H1 (cell line): ENCODE data around the gene LHPP. TPM values are rescaled to one million over a fixed set of nuclear protein-coding genes. Genes with fewer than 3 reads are reported as not detected.
A peak's percentile ranks its signal among the peaks of the same experiment; 100 is the strongest.

Source experiments
- CTCF ChIA-PET: fragments of 300-600 bp; sonication (Branson Sonifier 250); formaldehyde crosslinking; loops from one replicate; lab custom pipeline; 2021; ENCODE audit not compliant: partially characterized antibody; lab: Charles Lee
- POLR2A ChIA-PET: fragments of 300-600 bp; sonication (Branson Sonifier 250); formaldehyde crosslinking; loops from one replicate; lab custom pipeline; 2021; ENCODE audit warnings: inconsistent platforms; ENCODE audit not compliant: partially characterized antibody; lab: Charles Lee
- DNase-seq, 2 experiments: peaks; one replicate each; pipeline versions ENCODE4 v3.0.0 to v3.0.0-alpha.2; 2010 to 2022; ENCODE audit warnings: low spot score in 2 of 2, low read depth in 1 of 2, mixed read lengths in 1 of 2
- FAIRE-seq: peaks from 2 replicates; lab custom pipeline; 2011; peaks lifted over from hg19 to GRCh38; lab: Jason Lieb, UNC
- H2AFZ ChIP-seq: 2 replicates; pipeline ENCODE4 v1.8.1; 2012; ENCODE audit warnings: low read length, inconsistent platforms
- H2AK5ac ChIP-seq: 2 replicates; pipeline ENCODE4 v1.6.1; 2013; ENCODE audit warnings: low read depth, low read length
- H2BK120ac ChIP-seq: replicated peaks from 2 replicates; pipeline ENCODE3; 2013; ENCODE audit warnings: low read depth, low read length, inconsistent platforms
- H2BK12ac ChIP-seq: 2 replicates; pipeline ENCODE4 v1.6.1; 2013; ENCODE audit warnings: low read depth, low read length
- H2BK15ac ChIP-seq: 2 replicates; pipeline ENCODE4 v1.6.1; 2013; ENCODE audit warnings: low read length
- H2BK20ac ChIP-seq: 2 replicates; pipeline ENCODE4 v1.6.1; 2013; ENCODE audit warnings: low read length
- H2BK5ac ChIP-seq: 2 replicates; pipeline ENCODE4 v1.6.1; 2013; ENCODE audit warnings: low read depth, low read length
- H3K14ac ChIP-seq: 2 replicates; pipeline ENCODE4 v1.6.1; 2013; ENCODE audit warnings: inconsistent platforms; ENCODE audit not compliant: insufficient read length
- H3K18ac ChIP-seq: 2 replicates; pipeline ENCODE4 v1.6.1; 2013; ENCODE audit warnings: low read length; ENCODE audit errors: extremely low read depth
- H3K23ac ChIP-seq: 2 replicates; pipeline ENCODE4 v1.6.1; 2013; ENCODE audit warnings: inconsistent platforms; ENCODE audit not compliant: insufficient read length
- H3K23me2 ChIP-seq: 2 replicates; pipeline ENCODE4 v1.6.1; 2013; ENCODE audit warnings: low read depth, low read length
- H3K27ac ChIP-seq: 2 replicates; pipeline ENCODE4 v1.6.1; 2011; ENCODE audit warnings: low read depth, low read length, inconsistent platforms
- H3K27me3 ChIP-seq, 4 experiments: replicated peaks in 1 of 4; 1 replicate in 1 of 4; 2 replicates in 3 of 4; pipeline versions ENCODE4 v1.6.1 to v1.8.1; 2011 to 2013; ENCODE audit warnings: low read length in 3 of 4, mild to moderate bottlenecking in 3 of 4, inconsistent platforms in 2 of 4, mixed read lengths in 2 of 4, moderate library complexity in 1 of 4; ENCODE audit not compliant: control insufficient read depth in 3 of 4, insufficient read depth in 3 of 4; ENCODE audit errors: extremely low read depth in 1 of 4
- H3K36me3 ChIP-seq, 4 experiments: 2 replicates each; pipeline versions ENCODE4 v1.6.1 to v1.8.1; 2011 to 2013; ENCODE audit warnings: mild to moderate bottlenecking in 4 of 4, low read length in 3 of 4, moderate library complexity in 2 of 4, control low read depth in 1 of 4, inconsistent platforms in 1 of 4; ENCODE audit not compliant: insufficient read depth in 4 of 4, control insufficient read depth in 2 of 4
- H3K4ac ChIP-seq: replicated peaks from 2 replicates; pipeline ENCODE3; 2013; ENCODE audit warnings: low read length, low read depth, mixed read lengths, inconsistent platforms; ENCODE audit not compliant: insufficient read length
- H3K4me1 ChIP-seq, 4 experiments: replicated peaks in 1 of 4; 1 replicate in 1 of 4; 2 replicates in 3 of 4; pipeline versions ENCODE4 v1.6.1 to v1.8.1; 2011 to 2013; ENCODE audit warnings: low read length in 3 of 4, inconsistent platforms in 2 of 4, mixed read lengths in 1 of 4; ENCODE audit not compliant: insufficient read depth in 4 of 4, control insufficient read depth in 3 of 4
- H3K4me2 ChIP-seq, 2 experiments: 2 replicates each; pipeline versions ENCODE4 v1.6.1 to v1.8.1; 2011 to 2013; ENCODE audit warnings: low read depth in 2 of 2, low read length in 2 of 2, control low read depth in 1 of 2, inconsistent platforms in 1 of 2, mild to moderate bottlenecking in 1 of 2; ENCODE audit not compliant: insufficient read depth in 1 of 2
- H3K4me3 ChIP-seq, 4 experiments: fragments of 200-600, 300-600 bp in 1 of 4; sonication (generic), shearing (Covaris generic), sonication (Bioruptor Twin) in 1 of 4; 2 replicates each; pipeline versions ENCODE4 v1.5.1 to v1.8.1; 2011 to 2016; ENCODE audit warnings: low read length in 4 of 4, low read depth in 3 of 4, control low read depth in 2 of 4, inconsistent platforms in 2 of 4, mild to moderate bottlenecking in 2 of 4, mixed read lengths in 1 of 4, moderate library complexity in 1 of 4; ENCODE audit not compliant: insufficient read depth in 2 of 4; ENCODE audit errors: extremely low read depth in 1 of 4
- H3K56ac ChIP-seq: replicated peaks from 2 replicates; pipeline ENCODE3; 2013; ENCODE audit warnings: low read depth, mild to moderate bottlenecking, mixed read lengths, low read length, inconsistent platforms; ENCODE audit not compliant: insufficient read length
- H3K79me1 ChIP-seq: 2 replicates; pipeline ENCODE4 v1.6.1; 2013; ENCODE audit warnings: low read depth, low read length, control low read depth
- H3K79me2 ChIP-seq, 2 experiments: 2 replicates each; pipeline versions ENCODE4 v1.6.1 to v1.8.1; 2012 to 2013; ENCODE audit warnings: low read length in 2 of 2, mild to moderate bottlenecking in 2 of 2, inconsistent platforms in 1 of 2; ENCODE audit not compliant: insufficient read depth in 2 of 2, control insufficient read depth in 1 of 2
- H3K9ac ChIP-seq, 4 experiments: replicated peaks in 1 of 4; 1 replicate in 1 of 4; 2 replicates in 3 of 4; pipeline versions ENCODE4 v1.6.1 to v1.8.1; 2011 to 2013; ENCODE audit warnings: low read depth in 3 of 4, low read length in 3 of 4, control low read depth in 2 of 4, mild to moderate bottlenecking in 2 of 4, moderate library complexity in 2 of 4, inconsistent platforms in 1 of 4; ENCODE audit errors: extremely low read depth in 1 of 4
- H3K9me3 ChIP-seq, 2 experiments: 2 replicates each; pipeline versions ENCODE4 v1.6.1 to v1.8.1; 2012 to 2013; ENCODE audit warnings: mild to moderate bottlenecking in 2 of 2, moderate library complexity in 2 of 2, control low read depth in 1 of 2, inconsistent platforms in 1 of 2, low read depth in 1 of 2, low read length in 1 of 2, mixed read lengths in 1 of 2; ENCODE audit not compliant: insufficient read depth in 2 of 2
- H4K20me1 ChIP-seq, 2 experiments: replicated peaks in 1 of 2; 2 replicates each; pipeline versions ENCODE3 to v1.8.1; 2011 to 2013; ENCODE audit warnings: inconsistent platforms in 2 of 2, low read length in 2 of 2, mild to moderate bottlenecking in 1 of 2; ENCODE audit not compliant: insufficient read depth in 2 of 2, control insufficient read depth in 1 of 2
- H4K5ac ChIP-seq: 2 replicates; pipeline ENCODE4 v1.6.1; 2013; ENCODE audit warnings: low read length, low read depth, mixed read lengths, inconsistent platforms; ENCODE audit not compliant: insufficient read length
- H4K8ac ChIP-seq: 2 replicates; pipeline ENCODE4 v1.8.0; 2013; ENCODE audit warnings: mild to moderate bottlenecking, moderate library complexity, low read length, inconsistent platforms; ENCODE audit not compliant: insufficient read depth; ENCODE audit errors: extremely low read depth
- H4K91ac ChIP-seq: replicated peaks from 2 replicates; pipeline ENCODE3; 2013; ENCODE audit warnings: low read length, mixed read lengths, inconsistent platforms; ENCODE audit not compliant: insufficient read length
- CHD1 ChIP-seq: IDR thresholded peaks from 2 replicates; pipeline ENCODE4 v1.6.1; 2012; ENCODE audit warnings: low read depth, low read length, improper control_type of control experiment
- CHD2 ChIP-seq: IDR thresholded peaks from 2 replicates; pipeline ENCODE4 v1.6.1; 2012; ENCODE audit warnings: low read length, improper control_type of control experiment
- CTBP2 ChIP-seq: IDR thresholded peaks from 2 replicates; pipeline ENCODE4 v1.7.0; 2011; ENCODE audit warnings: borderline replicate concordance, mild to moderate bottlenecking, moderate library complexity, mixed read lengths, low read length; ENCODE audit not compliant: insufficient read depth, insufficient read length
- E2F6 ChIP-seq: IDR thresholded peaks from 2 replicates; pipeline ENCODE4 v1.6.1; 2012; ENCODE audit warnings: inconsistent platforms
- KDM4A ChIP-seq: IDR thresholded peaks from one replicate; pipeline ENCODE4 v1.7.1; 2012; ENCODE audit warnings: low read depth, mild to moderate bottlenecking, moderate library complexity, low read length, inconsistent platforms; ENCODE audit not compliant: severe bottlenecking
- NANOG ChIP-seq: IDR thresholded peaks from 2 replicates; pipeline ENCODE4 v1.6.1; 2011; ENCODE audit warnings: low read length, low read depth, mild to moderate bottlenecking, inconsistent platforms; ENCODE audit not compliant: insufficient read depth, poor library complexity, severe bottlenecking
- PHF8 ChIP-seq: fragments of 200-600 bp; sonication (generic); conservative IDR thresholded peaks from 2 replicates; pipeline ENCODE4 v1.7.1; 2012; ENCODE audit warnings: low read depth, mild to moderate bottlenecking, inconsistent platforms, low read length, moderate library complexity
- SP2 ChIP-seq: IDR thresholded peaks from 2 replicates; pipeline ENCODE4 v1.6.1; 2012; ENCODE audit warnings: mild to moderate bottlenecking, low read length, inconsistent platforms
- SP4 ChIP-seq: IDR thresholded peaks from 2 replicates; pipeline ENCODE4 v1.6.1; 2012; ENCODE audit warnings: low read length, inconsistent platforms
- TBP ChIP-seq: IDR thresholded peaks from 2 replicates; pipeline ENCODE4 v1.6.1; 2011; ENCODE audit warnings: low read depth, low read length, improper control_type of control experiment
- WGBS, 2 experiments: shearing (Covaris generic) in 1 of 2; methylation state at CpG; one replicate each; pipeline versions ENCODE4 v1.1.6 to v1.1.7; 2013 to 2015; ENCODE audit warnings: low lambda C conversion rate in 2 of 2, mixed read lengths in 2 of 2, inconsistent platforms in 1 of 2, low coverage in 1 of 2, missing lambda C conversion rate in 1 of 2; ENCODE audit not compliant: insufficient replicate concordance in 2 of 2, insufficient coverage in 1 of 2, insufficient read length in 1 of 2; ENCODE audit errors: extremely low coverage in 1 of 2, missing lambda C conversion rate in 1 of 2; 5-methylcytosine and 5-hydroxymethylcytosine counted together
- polyA plus RNA-seq, 7 experiments: library from polyadenylated mRNA; depleted of rRNA in 3 of 7; stranded (reverse) in 5 of 7; unstranded in 2 of 7; fragments of >200 nt in 5 of 7; fragments of 200-250 nt in 2 of 7; gene quantifications; 1 replicate in 5 of 7; 2 replicates in 1 of 7; 4 replicates in 1 of 7; pipeline versions ENCODE4 v1.2.1 to v1.2.3, GENCODE V29; 2011 to 2013; ENCODE audit warnings: missing spikeins in 2 of 7, mixed read lengths in 2 of 7
- total RNA-seq: library from RNA; stranded (reverse); fragmentation: NEBNext Ultra II Directional; extraction: Animal tissue kit (Norgen Biotek cat#: 25700); gene quantifications from 2 replicates; pipeline ENCODE4 v1.2.1, GENCODE V29; 2021

LHPP gene
- total and polyA plus RNA-seq, 2 of the 8 experiments (the other 6 are each of a cell fraction or from before 2014, with no cell fraction given), result 26.0 to 45.0 TPM

- no peaks in the 10 kb centered on the region for H3K27me3 ChIP-seq
- no peak overlapping the region for H3K9ac ChIP-seq
- H3K18ac ChIP-seq, result no peak overlapping the region
- H4K20me1 ChIP-seq, result peaks cover 0 to 7% of the 10 kb centered on the region in 2 experiments
- FAIRE-seq (no peak), DNase-seq (no peak)
- no peak overlapping the region for H2AK5ac ChIP-seq
- H2AFZ ChIP-seq, result no peak overlapping the region
- H3K79me2 ChIP-seq, result no peaks in the 10 kb centered on the region
- TF ChIP-seq TBP, result no peak
- TF ChIP-seq NANOG, result no peak
- no peak for TF ChIP-seq CHD2
- TF ChIP-seq CTBP2, result no peak
- TF ChIP-seq SP2, result no peak
- TF ChIP-seq SP4, result no peak
- TF ChIP-seq CHD1, result no peak
- no peak for TF ChIP-seq PHF8
- no peak for TF ChIP-seq E2F6
- no peak for TF ChIP-seq KDM4A
- H2BK120ac ChIP-seq, result no peak overlapping the region
- no peaks in the 10 kb centered on the region for H3K23me2 ChIP-seq
- no peak overlapping the region for H3K4me2 ChIP-seq
- no peak overlapping the region for H3K23ac ChIP-seq
- ChIA-PET CTCF (interaction anchor here (0.5 to 1.6 kb wide), 7 partner anchors 9 to 230 kb away, joined by 3 to 5 read pairs (median 3); no protein-coding TSS in a partner anchor), POLR2A (no interaction called here)
- no peak overlapping the region for H4K8ac ChIP-seq
- H3K14ac ChIP-seq, result no peak overlapping the region
- no peak overlapping the region for H4K91ac ChIP-seq
- peaks cover 4% of the 10 kb centered on the region for H3K79me1 ChIP-seq
- no peak overlapping the region for H2BK20ac ChIP-seq
- no peak overlapping the region for H3K4me3 ChIP-seq
- H2BK5ac ChIP-seq, result 0 out of 2 replicates have a peak overlapping the region, but pooled peaks have one; percentile 5
- no peak overlapping the region for H2BK12ac ChIP-seq
- H3K4ac ChIP-seq, result no peak overlapping the region
- no peak overlapping the region for H2BK15ac ChIP-seq
- peaks cover 0 to 17% (median 11%) of the 10 kb centered on the region in 4 experiments; a peak in 6 of 7 replicates for H3K4me1 ChIP-seq
- no peak overlapping the region for H3K56ac ChIP-seq
- no peaks in the 10 kb centered on the region for H3K36me3 ChIP-seq
- no peak overlapping the region for H4K5ac ChIP-seq
- H3K9me3 ChIP-seq, result no peaks in the 10 kb centered on the region
- H3K27ac ChIP-seq, result no peak overlapping the region
- WGBS, 2 experiments, result 83% methylated on average over 13 of the region's 13 CpGs; no CpG with 5 or more reads in 1 of the 2 experiments
These were observed 193.8 kb downstream of the LHPP start for GRCh38 chr10:124655191-124656112.
